ENCODE data around the gene GSTO2.
A peak's percentile ranks its signal among the peaks of the same experiment; 100 is the strongest.

Gene GSTO2

DNA sequence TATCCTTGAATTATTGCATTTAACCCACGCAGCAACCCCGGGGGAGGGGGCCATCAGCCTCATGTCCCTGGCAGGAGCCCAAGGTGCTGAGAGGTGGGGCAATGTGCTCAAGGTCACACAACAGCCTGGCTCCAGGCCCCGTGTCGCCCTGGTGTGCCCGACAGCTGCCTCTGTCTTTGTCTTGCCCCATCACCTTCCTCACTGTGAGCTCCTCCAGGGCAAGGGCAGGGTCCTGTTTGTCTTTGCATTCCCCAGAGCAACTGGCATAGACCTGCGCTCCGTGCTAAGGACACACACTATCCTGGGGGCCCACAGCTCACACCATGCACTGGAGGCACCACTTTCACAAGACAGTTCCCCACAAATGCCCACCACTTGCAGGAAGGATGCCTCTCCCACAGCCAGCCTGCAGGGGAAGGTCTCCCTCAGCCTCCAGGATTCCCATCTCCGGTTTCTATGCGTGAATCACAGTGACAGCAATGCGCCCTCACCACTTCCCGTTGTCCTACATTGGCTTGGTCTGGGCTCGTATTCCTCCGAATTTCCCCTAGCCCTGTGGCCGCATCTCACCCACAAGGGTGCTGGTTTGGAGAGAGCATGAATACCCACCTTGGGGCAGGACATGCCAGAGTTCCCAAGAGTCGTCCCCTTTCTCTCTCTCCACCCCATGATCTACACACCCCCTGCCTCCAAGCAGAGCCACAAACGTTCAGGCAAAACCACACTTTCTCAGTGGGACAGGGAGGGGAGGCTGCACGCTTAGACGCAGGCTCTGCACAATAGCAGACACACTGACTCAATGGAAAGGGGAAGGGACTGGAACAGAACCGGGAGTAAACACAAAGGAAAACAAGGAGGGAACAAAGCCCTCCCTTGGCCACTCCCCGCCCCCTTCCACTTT lies 59.0 kb downstream of the GSTO2 start:
- DNase-seq, result no peak

DNA sequence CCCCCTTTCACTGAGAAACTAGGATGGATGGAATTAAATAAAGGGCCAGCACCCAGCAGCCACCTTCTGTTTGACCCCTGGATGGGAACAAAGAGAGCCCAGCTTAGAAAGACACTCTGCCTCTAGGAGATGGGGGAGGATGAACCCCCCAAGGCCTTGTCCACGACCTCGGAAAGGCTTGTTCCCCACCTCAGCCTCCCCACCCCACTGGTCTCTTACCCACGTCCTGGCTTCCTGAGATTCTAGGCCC lies 59.6 kb downstream of the GSTO2 start:
- no peak for DNase-seq

DNA sequence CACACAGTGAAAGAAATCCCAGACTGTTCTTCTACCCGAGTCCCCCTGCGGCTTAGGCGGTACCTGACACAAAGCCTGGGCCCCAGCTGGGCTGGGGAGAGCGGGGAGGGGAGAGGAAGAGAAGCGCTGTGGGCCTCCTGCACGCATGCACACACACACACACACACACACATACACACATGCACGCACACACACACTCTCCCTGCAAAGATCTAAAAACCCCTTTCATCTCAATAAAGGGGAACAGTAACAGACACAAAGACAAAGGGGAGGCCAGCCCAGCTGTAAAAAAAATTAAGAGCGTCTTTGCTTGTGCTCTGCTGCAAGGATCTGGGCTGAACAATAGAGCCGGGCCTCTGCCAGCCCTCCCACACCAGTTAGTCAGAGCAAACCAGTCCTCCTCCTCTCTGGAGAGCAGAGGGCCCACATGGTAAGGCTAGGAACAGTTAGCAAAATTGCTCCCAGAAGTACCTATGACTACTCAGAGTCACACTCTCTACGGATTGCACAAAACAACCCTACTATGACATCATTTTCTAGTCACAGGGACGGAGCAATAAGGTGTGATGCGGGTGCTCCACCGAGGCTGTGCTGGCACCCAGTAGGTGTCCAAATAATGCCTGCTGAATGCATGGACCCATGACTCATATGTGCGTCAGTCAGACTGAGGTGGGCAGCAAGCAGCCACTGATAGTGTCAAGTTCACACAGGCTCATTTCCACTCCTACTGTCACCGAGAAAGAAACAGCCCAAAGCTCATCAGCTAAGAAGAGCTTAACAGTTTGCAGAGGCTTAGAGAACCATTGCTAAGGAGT lies 60.1 kb downstream of the GSTO2 start:
- DNase-seq, result no peak

DNA sequence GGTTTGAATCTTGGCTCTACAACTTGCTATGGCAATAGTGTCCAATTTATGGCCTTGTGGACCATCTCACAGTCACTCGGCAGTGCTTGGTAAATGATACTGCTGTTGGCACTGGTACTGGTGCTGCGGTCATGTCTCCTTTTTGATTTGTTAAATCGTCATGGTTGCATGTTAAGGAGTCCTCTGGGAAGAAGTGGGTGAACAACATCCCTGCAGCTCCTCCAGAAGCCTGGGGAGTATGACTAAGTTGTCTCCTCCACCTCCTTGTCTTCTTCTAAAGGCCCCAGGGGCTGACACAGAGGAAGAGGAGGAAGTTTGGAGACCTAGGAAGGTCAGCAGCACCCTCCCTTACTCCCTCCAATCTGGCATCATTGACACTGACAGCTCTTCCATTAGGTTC lies 60.8 kb downstream of the GSTO2 start:
- DNase-seq, result no peak

DNA sequence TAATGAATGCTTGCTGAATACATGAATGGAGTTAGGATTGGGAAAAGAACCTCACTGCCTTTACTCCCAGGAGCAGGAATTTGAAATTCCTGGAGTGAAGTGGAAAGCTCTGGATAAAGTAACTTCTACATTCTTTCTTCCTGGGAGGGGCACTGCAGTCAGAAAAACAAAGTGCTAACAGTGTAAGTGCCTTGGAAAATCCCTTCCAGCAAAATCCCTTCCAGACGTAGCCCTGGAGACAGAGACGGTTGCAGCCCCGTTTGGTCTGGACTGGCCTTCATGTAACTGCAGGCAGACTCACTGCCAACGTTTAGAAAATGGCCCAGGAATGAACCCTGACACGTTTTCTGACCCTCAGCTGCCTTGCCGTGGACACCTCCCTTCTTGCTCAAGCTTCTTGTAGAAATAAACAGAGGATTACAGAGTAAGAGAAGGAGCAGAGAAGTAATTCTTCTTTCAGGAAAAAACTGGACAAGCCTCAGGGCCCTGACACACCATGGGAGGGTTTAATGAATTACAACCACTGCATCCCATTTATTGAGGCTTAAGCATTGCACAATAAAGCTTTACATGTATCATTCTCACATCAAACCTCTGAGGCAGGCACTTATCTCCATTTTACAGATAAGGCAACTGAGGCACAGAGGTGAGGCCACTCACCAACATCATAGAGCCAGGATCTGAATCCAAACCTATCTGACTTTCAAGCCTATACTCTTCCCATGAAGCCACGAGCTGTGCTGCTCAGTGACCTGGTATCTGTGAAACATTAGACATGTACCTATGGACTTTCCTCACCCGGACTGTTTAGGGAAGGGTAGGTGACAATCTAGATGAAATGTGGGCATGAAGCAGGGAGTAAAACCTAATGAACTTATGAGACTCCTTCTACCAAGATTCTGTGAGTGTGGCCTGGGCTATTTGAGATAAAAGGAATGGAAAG lies 61.5 kb downstream of the GSTO2 start:
- DNase-seq, result no peak

DNA sequence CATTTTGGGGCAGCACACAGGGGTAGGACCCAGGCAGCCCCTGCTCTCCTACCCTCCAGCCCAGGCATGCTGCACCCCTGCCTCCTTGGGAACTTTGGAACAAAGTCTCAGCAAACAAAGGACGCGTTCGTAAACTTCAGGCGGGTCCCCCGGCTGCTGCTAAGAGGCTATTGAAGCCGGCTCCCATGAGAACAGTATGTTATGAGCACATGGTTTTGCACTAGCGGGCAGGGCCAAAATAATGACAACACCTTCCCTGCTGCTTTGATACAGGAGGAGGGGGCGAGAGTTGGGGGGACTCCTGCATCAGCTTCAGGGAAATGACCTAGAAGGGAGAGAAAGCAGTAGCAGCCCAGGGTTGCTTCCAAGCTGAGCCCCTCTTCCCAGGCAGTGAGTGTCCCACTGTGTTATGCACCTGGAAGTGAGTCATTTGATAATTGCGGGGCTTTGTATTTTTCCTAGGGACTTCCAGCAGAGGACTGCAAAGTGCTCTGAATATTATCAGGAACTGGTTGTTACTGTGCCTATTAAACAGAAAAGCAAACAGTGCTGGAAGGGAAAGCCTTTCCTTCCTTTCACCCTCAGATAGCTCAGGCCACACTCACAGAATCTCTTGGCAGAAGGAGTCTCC lies 62.3 kb downstream of the GSTO2 start:
- DNase-seq, result peak; percentile 32

DNA sequence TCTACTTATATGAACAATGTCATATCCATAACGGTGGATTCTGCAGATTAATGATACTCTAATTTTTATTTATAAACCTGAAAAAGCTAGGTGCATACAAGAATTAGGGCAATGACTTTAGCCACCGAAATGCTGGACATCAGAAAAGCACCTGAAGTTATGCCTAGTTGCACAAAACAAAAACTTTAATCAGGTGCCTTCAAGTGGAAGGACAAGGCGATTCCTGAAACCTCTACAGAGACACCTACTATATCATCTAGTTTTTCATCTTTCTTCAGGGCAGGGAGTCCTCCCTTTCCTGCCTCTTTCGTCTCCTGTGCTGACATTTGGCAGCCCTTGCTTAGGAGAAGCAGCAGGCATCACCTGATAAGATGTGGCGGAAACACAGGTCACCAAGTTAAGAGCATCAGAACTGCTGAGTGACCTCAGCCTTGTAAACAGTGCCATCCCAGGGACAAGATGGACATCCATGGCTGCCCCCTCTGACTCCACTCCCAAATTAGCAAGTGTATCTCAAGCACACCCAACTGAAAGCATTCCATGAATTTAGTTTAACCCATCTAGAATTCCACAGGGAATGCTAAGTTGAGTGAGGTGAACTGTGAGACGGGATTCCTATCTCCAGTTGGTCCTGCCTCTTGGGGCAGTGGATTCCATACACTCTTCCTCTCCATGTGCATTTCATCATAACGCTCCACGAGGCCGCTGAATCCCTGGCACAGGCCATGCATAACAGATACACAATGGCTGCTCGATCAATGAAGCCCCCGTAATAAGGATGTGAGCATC lies 63.5 kb downstream of the GSTO2 start:
- DNase-seq, result no peak

DNA sequence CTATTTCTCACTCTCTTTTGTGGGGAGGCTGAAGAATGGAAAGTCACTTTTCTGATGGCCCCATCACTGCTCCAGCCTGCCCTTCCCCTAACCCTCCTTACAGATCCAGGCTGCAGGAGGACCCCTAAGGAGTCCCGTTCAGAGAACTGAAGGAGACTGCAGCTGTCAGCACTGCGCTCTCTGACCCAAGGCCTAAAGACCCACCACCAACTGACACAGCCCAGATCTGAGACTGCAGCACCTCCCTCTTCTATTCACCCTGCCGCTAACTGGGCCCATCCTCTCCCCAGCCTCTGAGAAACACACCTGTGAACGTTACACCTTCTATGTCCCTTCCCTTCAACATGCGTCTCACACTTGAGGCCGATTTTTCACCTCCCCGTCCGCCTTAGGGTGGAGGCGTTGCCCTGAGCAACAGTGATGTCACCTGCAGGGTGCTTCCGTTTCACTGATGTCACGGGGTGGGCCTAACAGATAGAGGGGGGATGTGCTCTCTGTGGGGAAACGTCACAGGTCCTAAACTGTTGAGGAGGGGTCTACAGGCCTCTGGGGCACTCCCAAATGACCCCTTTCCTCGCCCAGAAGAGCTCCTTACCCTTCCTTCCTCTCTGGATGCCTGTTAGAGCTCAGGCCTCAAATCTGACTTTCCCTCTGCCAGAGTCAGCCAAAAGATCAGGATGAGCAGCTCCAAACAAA lies 64.2 kb downstream of the GSTO2 start:
- DNase-seq, result no peak

DNA sequence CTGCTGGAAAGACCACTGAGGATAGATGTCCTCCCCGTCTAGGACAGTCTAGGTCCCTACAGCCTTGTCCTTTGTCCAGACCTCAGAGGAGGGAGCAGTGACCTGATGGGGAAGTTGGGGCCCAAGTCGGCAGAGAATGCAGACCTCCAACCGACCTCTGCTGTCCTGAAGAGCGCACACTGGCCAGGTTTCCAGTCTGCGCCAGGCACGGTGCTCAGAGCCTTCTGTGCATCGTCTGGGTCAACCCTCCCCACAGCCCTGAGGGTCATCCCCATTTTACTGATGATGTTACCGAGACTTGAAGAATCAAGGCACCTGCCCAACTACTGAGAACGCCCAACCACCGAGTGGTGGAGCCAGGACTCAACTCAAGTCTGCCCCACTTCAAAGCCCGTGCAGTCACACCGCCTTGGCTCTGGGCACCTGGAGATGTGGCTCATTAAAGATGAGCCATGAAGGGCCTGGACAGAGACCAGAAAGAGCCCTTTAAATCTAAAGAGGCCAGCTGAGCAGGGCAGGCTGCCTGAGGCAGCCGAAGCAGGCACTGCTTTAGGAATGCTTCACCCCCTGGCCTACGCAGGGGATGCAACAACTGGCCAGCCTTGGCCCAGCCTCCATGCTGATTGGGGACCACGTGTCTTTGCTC lies 64.9 kb downstream of the GSTO2 start:
- peak; percentile 85 for DNase-seq

DNA sequence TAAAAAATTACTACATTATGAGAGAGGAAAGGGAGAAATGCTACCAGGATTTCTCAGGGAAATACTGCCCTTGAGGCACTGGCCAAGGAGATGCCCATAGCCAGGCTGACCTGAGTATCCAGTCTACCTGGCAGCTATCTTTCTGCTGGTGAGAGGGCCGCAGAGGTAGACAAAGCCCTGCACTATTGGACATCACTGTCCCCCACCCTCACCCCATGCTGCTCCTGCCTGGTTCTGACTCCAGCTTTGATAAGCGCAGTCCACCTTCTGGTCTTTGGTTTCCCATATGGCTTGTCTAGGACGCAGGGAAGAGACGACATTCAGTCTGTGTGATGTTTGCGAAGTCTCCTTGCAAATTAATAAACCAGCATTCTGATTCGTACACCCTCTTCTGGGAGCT lies 65.6 kb downstream of the GSTO2 start:
- no peak for DNase-seq

DNA sequence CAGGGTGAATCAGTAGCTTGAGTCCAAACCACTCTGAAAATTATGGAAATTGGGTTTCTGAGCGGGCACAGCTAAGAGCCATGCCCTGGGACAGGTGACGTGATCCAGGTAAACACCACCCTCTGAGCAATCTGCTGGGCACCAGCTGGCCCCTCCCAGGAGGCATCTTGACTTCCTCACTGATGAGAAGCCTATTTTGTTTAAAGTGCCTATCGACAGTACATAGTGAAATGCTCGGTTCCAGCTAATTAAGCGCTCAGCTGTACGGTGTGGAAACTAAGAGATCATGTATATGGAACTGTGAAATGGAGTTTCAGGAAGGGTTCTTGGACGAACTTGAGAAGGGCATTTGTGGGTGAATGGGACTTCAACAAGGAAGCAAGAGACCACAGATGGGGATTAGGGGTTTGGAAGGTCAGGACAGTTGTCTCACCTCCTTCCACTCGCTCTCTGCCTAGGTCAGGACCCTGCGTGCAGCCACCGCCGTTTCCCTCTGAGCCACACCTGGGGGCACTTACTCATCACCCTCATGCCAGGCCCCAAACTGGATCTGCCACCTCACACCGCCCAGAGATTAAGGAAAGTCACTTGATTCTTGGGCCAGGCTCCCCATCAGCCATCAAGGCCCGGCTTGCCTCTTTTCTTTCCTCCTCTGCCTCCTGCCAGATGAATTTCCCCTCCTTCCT lies 66.1 kb downstream of the GSTO2 start:
- peak; percentile 92 for DNase-seq

DNA sequence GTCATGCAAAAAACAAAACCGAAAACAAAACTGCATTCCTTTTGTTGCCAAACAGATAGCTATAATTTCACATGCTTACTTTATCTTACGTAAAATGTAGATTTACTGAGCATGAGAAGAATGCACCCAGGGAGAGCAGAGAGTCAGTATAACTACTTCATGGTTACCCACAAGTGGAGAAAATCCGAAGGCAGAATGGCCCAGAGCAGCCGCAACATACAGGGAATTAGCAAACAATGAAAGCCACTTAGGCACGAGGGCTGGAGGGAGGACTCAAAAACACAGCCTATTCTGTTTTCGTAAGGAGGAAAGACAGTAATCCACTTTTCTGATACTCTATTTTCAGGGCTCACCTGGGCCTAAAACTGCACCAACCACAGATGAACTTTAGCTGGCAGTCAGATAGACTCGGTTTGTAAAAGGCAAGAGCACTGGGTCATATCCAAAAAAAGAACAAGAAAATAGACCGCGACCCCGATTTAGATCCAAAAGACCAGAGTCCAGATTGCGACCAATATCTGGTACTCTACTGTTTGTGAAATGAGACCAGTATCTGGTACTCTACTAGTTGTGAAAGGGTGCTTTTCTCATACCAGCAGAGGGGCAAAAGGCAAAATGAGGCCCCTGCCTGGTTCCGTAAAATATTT lies 68.0 kb downstream of the GSTO2 start:
- DNase-seq, result no peak

DNA sequence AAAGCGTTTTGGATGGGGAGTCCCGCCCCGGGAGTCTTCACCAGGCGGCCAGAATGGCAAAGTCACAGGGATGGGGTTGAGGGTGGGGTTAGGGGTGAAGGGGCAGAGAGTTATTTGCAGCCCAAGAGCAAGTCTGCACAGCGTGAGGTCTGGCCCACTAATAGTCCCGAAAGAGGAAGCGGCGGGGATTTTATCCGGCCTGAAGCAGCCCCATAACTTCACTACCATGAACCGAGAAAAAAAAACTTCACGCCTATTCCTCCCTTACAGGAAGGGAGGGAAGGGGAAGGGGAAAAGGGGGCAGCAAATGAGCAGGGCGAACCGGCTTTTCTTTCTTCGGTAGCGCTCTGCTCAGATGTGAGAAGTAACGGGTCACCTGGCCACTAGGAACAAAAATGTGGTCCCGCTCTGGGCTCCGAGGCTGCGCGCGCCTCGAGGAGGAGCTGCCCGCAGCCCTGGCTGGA lies 68.6 kb downstream of the GSTO2 start:
- no peak for DNase-seq

DNA sequence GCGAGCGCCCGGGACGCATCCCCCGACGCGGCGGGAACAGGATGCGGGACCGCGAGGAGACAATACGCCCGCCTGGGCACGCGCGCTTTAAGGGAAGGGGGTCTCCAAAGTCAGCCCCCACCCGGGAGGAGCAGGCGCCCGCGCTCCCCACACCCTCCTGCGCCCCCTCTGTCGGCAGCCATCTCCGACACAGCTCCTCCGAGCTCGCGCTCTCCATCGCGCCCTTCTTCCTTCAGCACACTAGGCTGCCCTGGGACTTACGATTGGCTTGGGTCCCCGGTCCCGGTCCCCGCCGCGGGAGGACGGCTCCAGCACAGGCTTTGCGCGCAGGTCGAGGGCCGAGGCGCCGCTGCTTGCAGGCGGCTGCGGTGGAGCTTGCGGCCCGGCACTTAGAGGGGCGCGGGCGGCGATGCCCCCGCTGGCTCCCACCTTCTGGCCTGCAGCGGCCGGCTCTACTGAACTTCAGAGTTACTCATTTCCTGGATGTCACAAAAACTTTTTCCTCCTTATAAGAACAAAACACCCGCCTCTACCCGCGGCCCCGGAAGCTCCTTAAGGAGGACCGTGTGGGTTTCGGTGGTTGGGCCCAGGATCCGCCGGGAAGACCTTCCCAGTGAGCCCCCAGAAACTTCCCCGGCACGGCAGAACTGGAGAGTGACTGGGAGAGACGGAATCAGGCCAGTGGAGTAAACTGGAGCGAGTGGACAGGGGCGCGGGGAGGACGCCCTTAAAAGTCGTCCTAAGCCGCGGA lies 69.2 kb downstream of the GSTO2 start, which contains the start of gene ITPRIP:
Gene ITPRIP (minus strand): TSS at position 481 of the 751 bp plus-strand sequence. CDS start 22,414 bp downstream, outside the sequence.
- DNase-seq, result peak; percentile 54

DNA sequence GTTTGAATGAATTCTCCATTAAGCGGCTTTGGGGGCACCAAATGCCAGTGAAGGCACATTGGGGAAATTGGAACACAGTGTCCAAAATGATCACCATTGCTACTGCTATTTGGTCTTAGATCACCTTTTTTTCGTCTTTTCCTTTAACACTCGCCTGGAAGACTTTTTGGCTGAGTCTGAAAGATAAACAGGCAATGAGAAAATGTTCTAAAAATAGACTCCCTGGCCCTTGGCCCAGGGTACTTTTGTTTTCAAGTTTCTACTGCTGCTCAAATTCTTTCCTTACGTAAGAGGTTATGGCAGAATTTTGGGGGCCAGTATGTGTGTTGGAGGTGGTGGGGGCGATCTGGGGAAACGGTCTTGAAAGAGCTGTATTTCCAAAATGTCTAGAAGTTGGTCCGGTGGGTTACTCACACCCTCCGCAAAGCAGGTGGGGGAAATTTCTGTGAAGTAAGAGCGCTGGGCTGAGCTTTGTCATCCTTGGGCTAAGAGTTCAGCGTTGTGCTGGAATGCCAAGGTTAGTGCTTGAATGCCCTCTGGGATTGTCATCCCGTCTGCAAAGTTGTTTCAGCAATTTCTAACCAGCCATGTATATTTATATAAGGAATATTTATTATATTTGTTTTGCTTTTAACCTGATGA lies 70.6 kb downstream of the GSTO2 start:
- DNase-seq, result no peak

DNA sequence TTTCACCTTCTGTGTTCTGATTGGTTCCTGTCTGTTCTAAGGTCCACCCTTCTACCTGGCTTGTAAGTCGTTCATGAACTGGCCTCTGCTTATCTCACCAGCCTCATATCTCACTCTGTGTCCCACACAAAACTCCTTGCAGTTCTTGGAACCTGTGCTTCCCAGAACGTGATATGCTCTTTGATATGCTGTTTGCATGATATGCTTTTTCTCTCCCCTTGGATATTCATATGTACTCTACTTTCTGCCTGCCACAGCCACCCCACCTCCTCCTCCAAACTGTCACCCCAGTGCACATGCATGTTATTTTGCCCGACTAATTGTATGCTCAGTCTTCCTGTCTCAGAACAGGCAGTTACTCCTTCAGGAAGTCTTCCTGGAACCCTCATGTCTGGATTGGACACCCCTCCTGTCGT lies 71.1 kb downstream of the GSTO2 start:
- DNase-seq, result no peak

DNA sequence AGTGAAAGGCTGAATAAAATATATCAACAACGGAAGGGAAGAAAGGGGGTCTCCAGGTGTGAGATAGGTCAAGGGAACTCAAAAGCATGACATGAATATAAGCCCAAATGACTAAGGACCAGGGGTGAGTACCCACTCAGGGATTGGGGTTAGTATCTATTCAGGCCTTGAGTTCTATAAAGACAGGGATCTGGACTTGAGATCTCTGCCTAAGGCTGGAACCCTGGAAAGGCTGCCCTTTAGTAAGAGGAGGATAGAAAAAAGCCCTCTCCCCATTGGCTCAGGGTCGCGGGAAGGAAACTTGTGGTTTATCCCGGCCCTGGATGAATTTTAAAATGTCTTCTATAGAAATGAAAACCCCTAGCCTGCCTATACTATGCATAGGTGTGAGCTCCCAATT lies 71.7 kb downstream of the GSTO2 start:
- DNase-seq, result no peak

DNA sequence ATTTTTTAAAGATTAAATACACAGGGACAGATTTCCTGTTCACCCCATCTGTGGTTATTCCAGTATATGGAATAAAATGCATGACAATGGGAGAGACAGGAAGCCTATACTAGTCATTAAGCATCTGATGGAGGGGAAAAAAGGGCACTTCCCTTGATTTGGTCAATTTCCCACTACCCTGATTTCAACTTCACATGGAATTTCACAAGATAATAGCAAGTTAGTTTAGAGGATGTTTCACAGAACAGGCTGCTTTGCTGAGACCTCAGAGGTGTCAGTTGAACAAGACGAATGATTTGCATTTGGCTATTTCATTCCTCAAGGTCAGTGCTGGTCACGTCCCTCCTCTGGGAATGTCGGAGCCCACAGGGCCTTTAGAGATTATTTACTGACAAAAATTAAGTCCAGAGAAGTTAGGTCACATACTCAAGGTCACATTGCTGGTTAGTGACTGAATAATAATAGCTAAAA lies 74.0 kb downstream of the GSTO2 start:
- no peak for DNase-seq
